Heart left ventricle (tissue), 13 donors: ENCODE measurements around the gene RECK.

Source experiments
- CTCF ChIP-seq, 12 donors: fragments of 200-600 bp; sonication (generic) in 4 of 12; IDR thresholded peaks; one replicate each; pipeline versions ENCODE4 v1.5.0 to v1.8.0; 2018 to 2022; ENCODE audit warnings: antibody characterized with exemption in 12 of 12, mild to moderate bottlenecking in 5 of 12
- POLR2A ChIP-seq, 2 donors: fragments of 450-650 bp; IDR thresholded peaks; one replicate each; pipeline ENCODE4 v1.6.1; 2017; ENCODE audit warnings: antibody characterized with exemption in 2 of 2, mild to moderate bottlenecking in 2 of 2, moderate library complexity in 2 of 2
- donor health status: ischemic (EF 13 %, LVEDD 7.1; RV severe dilation, severe dysfunction).
- donor health status: DM: no; HTN: yes; CAD: no.
- donor health status: DM: no; HTN: no; CAD: no.
- donor health status: ischemic (EF 25% LVEDD 6.9; RV normal size, moderate dysfunction).
- donor health status: ischemic (EF 25% LVEDD 5.7; RV mildly dilated, moderate dysfunction).
- donor health status: ischemic (EF 35%, LVEDD 5.7; RV mildly dilated, moderate dysfunction).
- donor health status: nonischemic (EF 11% LVEDD 7.7; RV severe dilation, severe dysfunction).
- donor health status: DM: yes; HTN: yes; CAD: no.
- donor health status: PGD.
- donor health status: ischemic (EF 29% LVEDD 5.4; RV normal size, mild dysfunction).
- donor health status: nonischemic (EF 23%, LVEDD 6.1; RV moderate dilation, normal function).

GRCh38 chr9:36088020-36088419, 51.3 kb downstream of the RECK start:
- no peak for TF ChIP-seq CTCF (IDR thresholded peaks at IDR 0.05)
- no peak for TF ChIP-seq POLR2A (IDR thresholded peaks at IDR 0.05)
